HG03135 (cell line): ENCODE measurements around the gene FAM200C.

Experiments used
- ATAC-seq: cut with Tn5 transposase; IDR thresholded peaks from one replicate; pipeline ENCODE4 v1.9.1; 2021; ENCODE audit warnings: mild to moderate bottlenecking, moderate library complexity; ENCODE audit not compliant: unreplicated experiment

FAM200C gene

DNA sequence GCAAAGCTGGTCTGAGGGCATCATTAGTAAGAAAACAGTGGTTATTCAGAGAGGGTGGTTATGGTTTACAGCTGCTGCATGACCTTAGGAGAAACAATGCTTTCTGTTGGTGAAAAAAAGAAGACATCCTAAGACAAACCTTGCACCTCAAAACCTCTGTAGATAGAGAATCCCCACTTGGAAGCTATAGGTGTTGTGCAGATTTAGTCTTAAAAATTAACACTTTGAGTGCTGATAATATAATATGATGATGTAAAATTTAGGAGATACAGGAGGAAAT, 20.4 kb upstream of the FAM200C start:
- no peak for ATAC-seq

GRCh38 chr5:160419458-160420330, 19.8 kb upstream of the FAM200C start:
- no peak for ATAC-seq

GRCh38 chr5:160418561-160419457, 19.0 kb upstream of the FAM200C start, which contains the start of gene SLU7:
Gene SLU7 (minus strand): TSS chr5:160419081. CDS start chr5:160415294, 3,787 bp downstream.
- peak; percentile 71 for ATAC-seq

GRCh38 chr5:160398806-160399205, 1.0 kb downstream of the FAM200C start:
- no peak for ATAC-seq

GRCh38 chr5:160397492-160397891, 2.4 kb downstream of the FAM200C start:
- ATAC-seq: no peak

DNA sequence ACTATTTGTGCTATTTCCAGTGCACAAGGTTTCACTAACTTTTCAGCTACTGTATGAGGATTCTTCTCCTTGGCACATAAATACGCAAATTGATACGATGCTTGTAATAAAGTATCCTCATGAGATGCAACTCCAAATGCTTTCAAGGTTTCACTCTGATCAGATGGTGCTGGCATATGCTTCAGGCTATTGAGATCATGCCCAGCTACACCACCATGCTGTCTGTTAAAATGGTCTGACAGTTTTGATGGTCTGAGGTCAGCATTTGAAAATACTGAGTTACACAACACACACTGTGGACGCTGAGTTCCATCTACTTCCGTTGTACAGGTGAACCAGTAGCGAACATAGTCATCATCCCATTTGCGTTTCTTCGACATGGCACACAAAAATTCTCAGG, 4.7 kb downstream of the FAM200C start:
- ATAC-seq: no peak

DNA sequence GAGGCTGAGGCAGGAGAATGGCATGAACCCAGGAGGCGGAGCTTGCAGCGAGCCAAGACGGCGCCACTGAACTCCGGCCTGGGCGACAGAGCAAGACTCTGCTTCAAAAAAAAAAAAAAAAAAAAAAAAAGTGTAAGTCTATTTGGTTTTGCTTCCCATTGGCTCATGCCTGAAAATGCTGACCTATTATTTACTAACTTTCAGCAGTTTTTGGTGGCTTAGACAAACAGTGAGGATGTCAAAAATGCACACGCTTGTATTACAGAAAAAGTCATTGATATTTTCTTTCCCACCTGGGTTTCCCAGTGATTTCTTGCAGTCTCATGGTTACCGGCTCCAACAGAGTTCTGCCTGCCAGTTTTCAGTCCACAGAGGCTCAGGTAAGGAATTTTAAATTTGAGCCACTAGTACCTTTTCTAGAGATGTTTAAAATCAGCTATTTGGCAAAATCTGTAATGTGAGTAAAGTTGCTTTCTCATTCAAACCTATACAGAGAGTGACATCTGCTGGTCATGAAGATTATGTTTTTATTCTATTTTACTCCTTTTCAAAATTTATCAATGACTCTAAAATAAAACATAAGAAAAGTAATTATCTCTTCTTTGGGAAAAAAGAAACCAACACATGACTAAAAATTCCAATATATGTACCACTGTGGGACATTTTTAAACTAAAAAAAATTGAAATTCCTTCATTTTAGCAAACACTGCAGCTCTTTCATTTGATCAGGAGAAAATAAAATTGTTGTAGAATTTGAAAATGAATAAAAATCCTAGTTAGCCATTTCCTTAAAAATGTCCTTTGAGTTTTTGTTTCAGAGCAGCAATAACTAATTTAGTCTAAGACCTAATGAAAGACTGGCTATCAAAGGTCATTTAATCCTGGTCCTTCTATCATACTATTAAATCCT, 8.8 kb downstream of the FAM200C start:
- no peak for ATAC-seq

GRCh38 chr5:160387445-160387844, 12.4 kb downstream of the FAM200C start:
- ATAC-seq: no peak

- no peak for ATAC-seq
Observed at GRCh38 chr5:160385496-160385895, 14.4 kb downstream of the FAM200C start.

DNA sequence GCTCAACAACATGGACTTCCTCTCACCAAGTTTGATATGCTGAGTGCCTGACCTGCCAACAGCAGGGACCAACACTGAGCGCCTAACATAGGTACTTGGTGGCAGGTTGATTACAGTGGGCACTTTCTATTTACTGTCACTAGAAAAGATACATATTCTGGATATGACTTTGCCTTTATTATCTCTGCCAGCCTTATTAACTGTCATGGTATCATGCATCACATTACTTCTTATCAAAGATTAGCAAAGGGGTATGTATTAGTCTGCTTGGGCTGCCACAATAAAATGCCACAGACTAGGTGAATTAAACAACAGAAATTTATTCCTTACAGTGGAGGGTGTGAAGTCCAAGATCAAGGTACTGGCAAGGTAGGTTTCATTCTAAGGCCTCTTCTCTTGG, 15.2 kb downstream of the FAM200C start:
- no peak for ATAC-seq

GRCh38 chr5:160382346-160382745, 17.5 kb downstream of the FAM200C start:
- ATAC-seq: no peak

DNA sequence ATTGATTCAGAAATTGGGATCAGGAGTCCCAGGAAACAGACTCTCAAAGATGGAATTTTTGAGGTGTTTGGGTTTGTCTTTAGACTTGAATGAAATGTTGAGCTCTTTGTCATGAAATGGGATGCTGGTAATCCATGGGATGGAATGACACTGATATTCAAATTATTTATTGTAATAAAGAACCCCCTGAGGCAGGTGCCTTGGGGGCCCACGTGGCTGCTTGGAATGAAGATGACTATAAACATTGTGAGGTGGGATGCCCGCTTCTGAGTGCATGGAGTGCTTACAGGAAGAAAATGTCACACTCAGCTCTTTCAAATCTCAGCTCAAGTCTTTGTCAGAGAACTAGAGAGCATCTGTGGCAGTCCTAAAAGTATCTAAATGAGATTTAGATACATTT, 19.8 kb downstream of the FAM200C start:
- no peak for ATAC-seq

DNA sequence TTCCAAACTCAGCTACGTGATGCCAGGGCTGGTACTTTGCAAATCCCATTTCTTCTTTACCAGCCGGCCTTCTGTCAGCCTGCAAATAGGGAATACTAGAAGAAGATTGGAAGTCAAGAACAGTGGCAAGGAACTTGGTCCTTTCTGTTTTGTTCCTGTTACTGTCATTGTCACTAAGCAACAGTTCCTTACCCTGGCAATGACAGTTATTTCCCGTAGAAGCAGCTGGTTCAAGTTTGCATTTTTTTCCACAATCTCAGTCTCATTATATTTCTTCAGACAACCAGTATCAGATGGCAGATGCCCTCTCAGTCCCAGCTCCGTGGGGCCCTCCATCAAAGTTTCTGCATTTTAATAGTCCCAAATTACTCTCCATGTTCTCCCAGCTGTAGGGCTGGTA, 20.3 kb downstream of the FAM200C start:
- no peak for ATAC-seq

DNA sequence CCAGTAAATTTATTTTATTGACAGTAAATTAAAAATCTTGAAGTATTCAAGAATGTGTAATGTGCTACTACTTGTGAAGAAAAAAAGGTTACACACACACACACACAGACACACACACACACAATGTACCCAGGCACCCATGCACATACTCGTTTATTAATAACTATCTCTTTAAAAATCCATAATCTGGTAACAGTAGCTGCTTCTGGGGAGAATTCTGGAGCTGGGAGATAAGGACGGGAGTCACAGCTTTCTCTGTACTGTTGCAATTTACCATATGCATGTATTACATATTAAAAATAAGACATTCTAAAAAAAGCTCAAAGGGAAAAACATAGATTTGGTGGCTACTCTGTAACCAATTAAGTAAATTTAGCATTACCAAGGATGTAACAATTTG, 21.5 kb downstream of the FAM200C start:
- ATAC-seq: no peak

- no peak for ATAC-seq
Observed at GRCh38 chr5:160377651-160378050, 22.2 kb downstream of the FAM200C start.

DNA sequence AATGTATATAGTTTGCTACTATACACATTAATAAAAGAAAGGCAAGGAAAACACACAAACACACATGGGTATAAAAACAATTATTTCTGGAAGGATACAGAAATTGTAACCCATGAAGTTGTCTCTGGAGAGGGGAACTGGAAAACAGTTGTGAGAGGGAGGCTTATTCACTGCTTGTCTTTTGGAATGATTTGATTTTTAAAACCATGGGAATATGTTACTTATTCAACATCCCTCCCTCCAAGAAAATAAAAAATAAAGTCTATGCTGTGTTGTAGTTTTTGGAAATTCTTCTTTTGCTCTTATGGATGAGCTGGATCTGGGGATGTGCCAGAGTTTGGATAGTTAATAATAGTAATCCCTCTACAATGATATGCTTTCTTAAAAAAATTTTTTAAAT, 23.4 kb downstream of the FAM200C start:
- ATAC-seq: no peak

DNA sequence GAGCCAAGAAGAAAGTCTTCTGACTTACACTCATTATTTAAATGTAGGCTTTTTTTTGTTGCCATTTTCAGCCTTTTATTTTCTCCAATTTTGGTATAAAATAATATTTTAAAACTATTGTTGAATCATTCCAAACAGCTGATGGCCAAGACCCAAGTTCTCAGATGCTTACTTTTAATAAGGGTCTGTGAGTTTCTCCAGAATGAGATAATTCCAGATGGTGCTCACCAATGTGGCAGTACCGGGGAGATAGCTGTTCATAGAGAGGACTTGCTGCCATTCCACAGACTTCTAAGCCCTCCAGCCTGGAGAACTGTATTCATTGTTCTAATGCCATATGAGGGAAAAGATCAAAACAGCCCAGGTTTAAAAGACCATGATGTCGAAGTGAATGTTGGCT, 24.2 kb downstream of the FAM200C start:
- ATAC-seq: no peak

DNA sequence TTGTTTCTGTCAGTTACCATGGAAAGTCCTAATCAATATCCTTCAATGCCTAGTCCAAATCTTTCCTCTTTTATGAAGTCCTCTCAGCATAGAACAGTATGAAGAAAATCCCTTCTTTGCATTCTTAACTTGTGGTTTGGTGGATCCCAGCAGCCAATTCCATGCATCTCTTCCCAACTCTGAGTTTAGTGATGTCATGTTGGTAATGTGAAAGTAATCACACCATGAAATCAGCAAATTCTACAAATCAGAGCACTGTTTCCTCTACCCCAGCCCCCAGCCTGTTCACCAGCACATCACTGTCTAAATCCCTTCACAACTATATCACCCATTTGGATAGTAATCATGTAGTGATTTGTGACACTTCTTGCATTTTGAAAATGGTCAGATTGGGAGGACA, 24.7 kb downstream of the FAM200C start:
- no peak for ATAC-seq

DNA sequence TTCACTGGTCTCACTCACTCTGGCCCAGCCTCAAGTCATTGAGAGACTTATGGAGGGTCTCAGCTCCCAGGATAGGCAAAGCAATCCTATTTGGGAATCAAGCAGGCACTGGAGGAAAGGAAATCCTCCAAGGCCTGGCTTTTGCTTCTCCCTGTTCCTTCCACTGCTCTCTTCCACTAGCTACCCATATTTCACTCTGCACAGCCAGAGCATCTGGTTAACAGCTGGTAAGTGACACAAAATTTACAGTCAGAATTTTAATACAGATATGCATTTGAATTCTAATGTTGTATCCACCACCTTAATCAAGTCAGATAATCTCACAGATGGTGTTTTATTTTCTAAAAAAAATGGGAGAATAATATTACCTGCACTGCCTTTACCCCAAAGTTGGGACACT, 28.6 kb downstream of the FAM200C start:
- no peak for ATAC-seq

DNA sequence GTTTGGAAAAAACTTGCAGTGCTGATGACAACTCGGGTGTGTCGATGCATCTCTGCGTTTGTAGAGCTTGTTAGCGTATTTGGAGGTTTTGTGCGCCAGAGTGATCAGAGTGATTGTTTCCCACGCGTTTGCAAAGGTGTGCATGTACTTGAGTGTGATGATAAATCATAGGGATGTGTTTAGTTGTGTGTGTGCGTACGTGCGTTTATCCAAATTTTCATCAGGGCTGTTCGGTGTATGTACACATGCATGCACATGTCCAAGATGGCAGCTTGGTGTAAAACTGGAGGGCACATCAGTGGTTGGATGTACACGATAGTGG, 29.2 kb downstream of the FAM200C start:
- ATAC-seq: no peak
